Posterior vena cava (tissue), 2 donors: ENCODE results near the gene PLXDC2. TPM values are rescaled to one million over a fixed set of nuclear protein-coding genes. Genes with fewer than 3 reads are reported as not detected.

ENCODE experiments used
- DNase-seq: peaks from one replicate; pipeline ENCODE4 v3.0.0-alpha.2; 2020; ENCODE audit warnings: low spot score
- intact Hi-C, 2 donors: fragments of 100-400 bp; cut with DNase I; formaldehyde crosslinking; loops; one replicate each; pipeline versions ENCODE4 v1.14.1 to v1.14.2; 2022 to 2023
- total RNA-seq, 2 donors: library from RNA; stranded (reverse); fragmentation: NEBNext Ultra II Directional; extraction: Animal tissue kit (Norgen Biotek cat#: 25700); gene quantifications; one replicate each; pipeline ENCODE4 v1.2.1, GENCODE V29; 2021
- donor health status: DM: yes; HTN: yes; CAD: no.
- donor health status: DM: yes; HTN: yes; CAD: no.

The PLXDC2 gene
- total RNA-seq, 2 donors from 2014 or later: 79.3 to 101 TPM

- intact Hi-C loops: no loop called here
- no peak for DNase-seq
Measured at GRCh38 chr10:19840776-19841175, 24.5 kb downstream of the PLXDC2 start.

- intact Hi-C loops: no loop called here
- DNase-seq: no peak
Measured at GRCh38 chr10:19843487-19843886, 27.3 kb downstream of the PLXDC2 start.

- intact Hi-C loops: no loop called here
- DNase-seq: no peak
Measured at GRCh38 chr10:19845503-19846368, 29.5 kb downstream of the PLXDC2 start.

GRCh38 chr10:19847321-19847720 lies 31.1 kb downstream of the PLXDC2 start:
- intact Hi-C loops: no loop called here
- DNase-seq: no peak

- DNase-seq: no peak
- intact Hi-C loops: no loop called here
Measured at GRCh38 chr10:19848226-19848985, 32.2 kb downstream of the PLXDC2 start.

GRCh38 chr10:19853831-19854230 lies 37.6 kb downstream of the PLXDC2 start:
- intact Hi-C loops: loop anchor here in 1 of 2 donors (10.0 kb wide), 1 partner anchor 1431 kb away; no protein-coding TSS in a partner anchor
- no peak for DNase-seq

DNA sequence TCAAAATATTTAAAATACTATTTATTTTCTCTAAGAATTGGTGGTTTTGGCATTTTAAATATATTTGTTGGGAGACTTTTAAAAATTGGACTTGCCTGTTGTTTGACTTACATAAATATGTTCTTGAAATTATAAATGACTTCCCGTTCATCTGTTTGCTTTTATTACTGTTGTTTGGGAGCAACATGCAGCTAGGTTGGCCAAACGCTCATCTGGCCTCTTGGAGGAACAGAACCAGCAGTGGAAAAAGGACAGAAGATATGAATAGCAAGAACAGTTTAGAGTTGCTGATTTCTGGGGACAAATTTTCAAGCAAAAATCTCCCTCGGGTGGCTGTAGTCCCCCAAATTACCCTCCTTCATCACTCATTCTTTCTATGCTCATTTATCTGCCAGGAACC lies 41.6 kb downstream of the PLXDC2 start:
- DNase-seq: no peak
- intact Hi-C loops: loop anchor here in 1 of 2 donors (10.0 kb wide), 1 partner anchor 1427 kb away; no protein-coding TSS in a partner anchor

GRCh38 chr10:19860107-19860506 lies 43.9 kb downstream of the PLXDC2 start:
- intact Hi-C loops: no loop called here
- no peak for DNase-seq

DNA sequence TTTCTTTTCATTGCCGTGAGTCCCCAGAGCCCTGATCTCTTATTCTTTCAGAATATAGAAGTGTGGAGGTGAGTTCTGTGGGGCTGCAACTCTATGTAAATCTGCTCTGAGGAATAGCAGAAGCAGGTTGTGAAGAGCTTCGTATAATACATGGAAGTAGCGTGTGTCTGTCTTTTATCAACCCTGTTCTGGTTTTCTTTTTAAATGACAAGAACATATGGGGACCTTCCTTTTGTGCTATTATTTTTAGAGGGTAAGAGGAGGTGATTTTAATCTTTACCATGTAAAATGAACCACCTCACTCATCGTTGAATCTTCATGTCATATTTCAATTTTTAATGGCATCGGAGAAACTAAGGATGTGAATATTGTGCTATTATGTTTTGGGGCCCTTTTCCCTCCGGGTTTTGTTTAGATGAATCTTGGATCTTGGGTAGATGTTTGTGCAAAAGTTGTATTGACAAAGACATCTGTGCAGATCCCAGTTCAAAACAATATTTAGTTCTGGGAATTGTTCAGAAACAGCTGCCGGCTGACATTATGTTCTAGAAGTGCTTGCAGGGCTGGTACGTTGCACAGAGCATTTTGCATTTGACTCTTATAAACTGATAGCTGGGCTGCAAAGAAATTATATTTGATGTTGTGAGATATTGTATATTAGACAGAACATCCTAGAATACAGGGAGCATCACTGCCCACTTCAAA lies 46.7 kb downstream of the PLXDC2 start:
- DNase-seq: no peak
- intact Hi-C loops: no loop called here

- intact Hi-C loops: no loop called here
- DNase-seq: no peak
Measured at GRCh38 chr10:19865676-19866075, 49.4 kb downstream of the PLXDC2 start.

- no peak for DNase-seq
- intact Hi-C loops: no loop called here
Measured at GRCh38 chr10:19869370-19869769, 53.1 kb downstream of the PLXDC2 start.

DNA sequence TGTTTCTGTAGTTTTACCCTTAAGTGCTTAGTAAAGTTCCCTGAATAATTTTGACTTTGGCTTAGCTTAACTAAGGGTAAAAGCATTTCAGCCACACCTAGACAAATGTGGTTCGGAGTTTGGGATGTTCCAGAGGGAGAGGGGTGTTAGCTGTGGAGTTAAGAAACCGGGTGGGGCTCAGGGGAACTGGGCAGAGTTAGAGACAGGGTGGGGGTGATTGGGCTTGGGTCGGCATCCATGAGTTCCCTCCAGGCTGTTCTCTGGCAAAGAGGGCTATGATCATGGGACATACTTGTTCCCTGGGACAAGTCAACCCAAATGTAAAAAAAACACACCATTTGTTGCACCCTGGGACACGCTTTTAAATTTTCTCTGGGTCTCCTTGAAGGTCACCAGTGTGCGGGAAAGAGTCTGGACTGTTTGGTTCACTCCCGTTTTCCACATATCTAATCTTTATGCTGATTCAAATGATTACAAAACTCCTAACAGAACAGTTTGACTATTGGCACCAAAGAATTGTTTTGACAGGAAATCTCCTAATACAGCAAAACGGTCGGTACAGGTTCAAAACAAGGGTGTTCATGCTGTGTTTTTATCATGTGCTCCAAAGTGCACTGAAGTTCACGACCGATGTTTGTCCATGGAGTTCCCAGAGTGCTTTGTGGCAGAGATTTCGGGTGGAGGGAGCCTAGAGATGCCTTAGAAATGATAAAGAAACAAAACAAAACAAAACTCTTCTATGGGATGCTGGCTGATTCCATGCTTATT lies 56.5 kb downstream of the PLXDC2 start:
- intact Hi-C loops: no loop called here

DNA sequence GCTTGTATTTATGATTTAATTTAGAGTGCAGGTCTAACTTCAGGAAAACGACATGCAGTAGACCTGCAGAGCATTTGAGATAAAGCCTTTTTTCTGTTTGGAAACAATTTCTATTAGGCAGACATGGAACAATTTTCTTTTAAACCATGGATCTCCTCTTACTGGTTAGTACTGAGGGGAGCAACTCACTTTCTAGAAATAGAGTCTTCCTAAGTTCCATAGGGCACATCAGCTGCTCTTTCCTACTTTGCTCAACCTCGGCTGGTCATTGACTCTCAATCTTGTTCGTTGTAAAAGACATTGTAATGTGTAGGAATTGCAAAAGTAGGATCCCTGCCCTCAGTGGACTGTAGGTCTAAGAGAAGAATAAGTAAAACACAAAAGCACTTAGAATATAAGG lies 58.0 kb downstream of the PLXDC2 start:
- no peak for DNase-seq
- intact Hi-C loops: no loop called here

More for the DNA sequence above, 56.5 kb downstream of the PLXDC2 start:
- DNase-seq: no peak

GRCh38 chr10:19874791-19875190 lies 58.6 kb downstream of the PLXDC2 start:
- intact Hi-C loops: no loop called here
- DNase-seq: no peak

GRCh38 chr10:19876570-19876969 lies 60.3 kb downstream of the PLXDC2 start:
- DNase-seq: no peak
- intact Hi-C loops: no loop called here

- intact Hi-C loops: no loop called here
- no peak for DNase-seq
Measured at GRCh38 chr10:19877466-19878255, 61.4 kb downstream of the PLXDC2 start.

GRCh38 chr10:19882621-19883020 lies 66.4 kb downstream of the PLXDC2 start:
- no peak for DNase-seq
- intact Hi-C loops: no loop called here

- intact Hi-C loops: no loop called here
- no peak for DNase-seq
Measured at GRCh38 chr10:19888061-19888660, 71.9 kb downstream of the PLXDC2 start.
